Type B pancreatic cell (in vitro differentiated cells): Measurements from ENCODE around the gene CCDC102A. TPM values are rescaled to one million over a fixed set of nuclear protein-coding genes. Genes with fewer than 3 reads are reported as not detected.

ENCODE experiments used
- DNase-seq: peaks from one replicate; pipeline ENCODE4 v3.0.0; 2021; ENCODE audit warnings: mixed read lengths; ENCODE audit not compliant: unreplicated experiment; ENCODE audit errors: extremely low spot score
- H3K27ac Mint-ChIP-seq: 2 replicates; pipeline ENCODE4 v1.8.0; 2021; ENCODE audit warnings: mild to moderate bottlenecking, mixed read lengths
- H3K27me3 Mint-ChIP-seq: 2 replicates; pipeline ENCODE4 v1.8.0; 2021; ENCODE audit warnings: mixed read lengths
- H3K36me3 Mint-ChIP-seq: 2 replicates; pipeline ENCODE4 v1.8.0; 2021; ENCODE audit warnings: mixed read lengths
- H3K4me1 Mint-ChIP-seq: one replicate; pipeline ENCODE4 v1.8.0; 2021; ENCODE audit warnings: mixed read lengths; ENCODE audit not compliant: unreplicated experiment
- H3K4me3 Mint-ChIP-seq: 2 replicates; pipeline ENCODE4 v1.8.0; 2021; ENCODE audit warnings: mild to moderate bottlenecking, mixed read lengths
- H3K9me3 Mint-ChIP-seq: 2 replicates; pipeline ENCODE4 v1.8.0; 2021; ENCODE audit warnings: mixed read lengths
- CTCF ChIP-seq: fragments of 200-600 bp; sonication (generic); conservative IDR thresholded peaks from 2 replicates; pipeline ENCODE4 v1.5.0; 2021; ENCODE audit warnings: antibody characterized with exemption, mild to moderate bottlenecking
- total RNA-seq: library from RNA; stranded (reverse); gene quantifications from 2 replicates; pipeline ENCODE4 v1.2.1, GENCODE V29; 2021; ENCODE audit warnings: low replicate concordance

CCDC102A gene
- total RNA-seq, 1 donor from 2014 or later = 14.4 TPM

GRCh38 chr16:57544124-57544653 is 7.8 kb upstream of the CCDC102A start:
- DNase-seq = peak; percentile 34
- H3K36me3 Mint-ChIP-seq = no peaks in the 10 kb centered on the region

GRCh38 chr16:57541754-57542435 is 5.5 kb upstream of the CCDC102A start:
- H3K27me3 Mint-ChIP-seq = peaks cover 5% of the 10 kb centered on the region
- no peak for TF ChIP-seq CTCF
- H3K27ac Mint-ChIP-seq = no peak overlapping the region
- no peak overlapping the region for H3K4me3 Mint-ChIP-seq
- peak; percentile 47 for DNase-seq
- no peaks in the 10 kb centered on the region for H3K36me3 Mint-ChIP-seq
- peaks cover 15% of the 10 kb centered on the region for H3K4me1 Mint-ChIP-seq
- H3K9me3 Mint-ChIP-seq = no peaks in the 10 kb centered on the region

More at GRCh38 chr16:57544124-57544653, 7.8 kb upstream of the CCDC102A start:
- Mint-ChIP-seq H3K4me3 (no peak overlapping the region), H3K9me3 (no peaks in the 10 kb centered on the region), H3K27ac (no peak overlapping the region), H3K4me1 (peaks cover 8% of the 10 kb centered on the region), H3K27me3 (no peaks in the 10 kb centered on the region)
- no peak for TF ChIP-seq CTCF

DNA sequence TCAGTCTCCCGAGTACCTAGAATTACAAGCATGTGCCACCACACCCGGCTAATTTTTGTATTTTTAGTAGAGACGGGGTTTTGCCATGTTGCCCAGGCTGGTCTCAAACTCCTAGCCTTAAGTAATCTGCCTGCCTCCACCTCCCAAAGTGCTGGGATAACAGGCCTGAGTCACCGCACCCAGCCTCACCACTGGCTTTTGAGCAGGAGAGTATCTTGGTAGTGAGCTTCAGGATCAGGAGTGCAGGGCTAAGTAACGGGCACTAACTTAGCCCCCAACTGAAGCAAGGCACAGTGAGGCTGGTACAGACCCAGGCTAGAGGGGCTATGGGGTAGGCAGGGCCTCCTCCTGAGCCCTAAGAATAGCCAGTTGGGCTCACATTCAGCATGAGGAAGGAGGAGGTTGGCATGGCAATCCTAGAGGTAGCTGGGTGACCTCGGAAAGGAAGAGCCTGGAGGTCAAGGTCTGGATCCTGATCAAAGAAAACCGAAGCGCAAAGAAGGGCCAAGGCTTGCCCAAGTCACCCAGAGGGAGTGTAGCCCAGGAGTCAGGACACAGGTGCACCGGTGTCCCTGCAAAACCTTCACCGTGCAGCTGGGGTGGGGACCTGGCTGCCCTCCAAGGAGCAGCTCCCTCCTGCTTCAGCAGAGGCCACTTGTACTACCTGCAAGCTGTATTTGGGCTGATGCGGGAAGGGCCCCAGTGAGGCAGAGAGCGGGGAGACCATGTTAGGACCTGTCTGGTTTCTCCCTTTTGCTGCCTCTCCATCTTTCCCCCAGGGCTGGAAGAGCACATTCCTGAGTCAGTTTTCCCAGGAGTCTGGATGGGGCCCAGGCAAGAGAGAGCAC is 4.8 kb upstream of the CCDC102A start:
- H3K36me3 Mint-ChIP-seq = no peaks in the 10 kb centered on the region
- peak; percentile 60 for DNase-seq
- no peak overlapping the region for H3K27ac Mint-ChIP-seq
- H3K9me3 Mint-ChIP-seq = no peaks in the 10 kb centered on the region
- no peak for TF ChIP-seq CTCF
- H3K4me1 Mint-ChIP-seq = peaks cover 15% of the 10 kb centered on the region
- H3K27me3 Mint-ChIP-seq = peaks cover 5% of the 10 kb centered on the region
- H3K4me3 Mint-ChIP-seq = no peak overlapping the region

GRCh38 chr16:57540387-57540786 is 4.0 kb upstream of the CCDC102A start:
- Mint-ChIP-seq H3K4me1 (peaks cover 15% of the 10 kb centered on the region), H3K4me3 (no peak overlapping the region), H3K27me3 (peaks cover 5% of the 10 kb centered on the region), H3K9me3 (no peaks in the 10 kb centered on the region), H3K27ac (no peak overlapping the region), H3K36me3 (no peaks in the 10 kb centered on the region)
- DNase-seq = peak; percentile 49
- no peak for TF ChIP-seq CTCF

GRCh38 chr16:57539072-57539796 is 2.9 kb upstream of the CCDC102A start:
- Mint-ChIP-seq H3K36me3 (no peaks in the 10 kb centered on the region), H3K4me1 (peaks cover 19% of the 10 kb centered on the region), H3K4me3 (no peak overlapping the region), H3K27me3 (peaks cover 5% of the 10 kb centered on the region), H3K9me3 (no peaks in the 10 kb centered on the region), H3K27ac (no peak overlapping the region)
- peak; percentile 16 for DNase-seq
- no peak for TF ChIP-seq CTCF
